HepG2 (cell line): ENCODE data around the gene KLK7. TPM values are rescaled to one million over a fixed set of nuclear protein-coding genes. Genes with fewer than 3 reads are reported as not detected.

Experiments used
- ATAC-seq: fragments of 200-7000 bp; cut with Tn5 transposase; 3 replicates; pipeline ENCODE4 v1.9.1; 2020; ENCODE audit warnings: mild to moderate bottlenecking, moderate library complexity
- BruUV-seq: library from RNA; stranded (reverse); fragments of 400-500 nt; replicated peaks from 2 replicates; lab custom pipeline; 2021; lab: Mats Ljungman, UMichigan
- CTCF ChIA-PET: fragments of 300-600 bp; formaldehyde crosslinking; extraction: SDS; loops from one replicate; lab custom pipeline; 2021; ENCODE audit warnings: low total read pairs, inconsistent platforms, low intra/inter-chr PET ratio; lab: Yijun Ruan, JAX
- POLR2A ChIA-PET: fragments of 350-600 bp; sonication (Branson Sonifier 250); formaldehyde crosslinking; loops from one replicate; lab custom pipeline; 2020; ENCODE audit warnings: antibody characterized with exemption, inconsistent platforms; lab: Yijun Ruan, JAX
- DNase-seq: peaks from one replicate; pipeline ENCODE4 v3.0.0-alpha.2; 2015; ENCODE audit warnings: low spot score
- FAIRE-seq: peaks from 3 replicates; lab custom pipeline; 2011; peaks lifted over from hg19 to GRCh38; lab: Jason Lieb, UNC
- H2AFZ ChIP-seq: one replicate; pipeline ENCODE4 v1.6.1; 2011; ENCODE audit warnings: low read length, inconsistent platforms
- H3K27ac ChIP-seq: fragments of 300-600 bp; 3 replicates; pipeline ENCODE4 v1.8.0; 2011; ENCODE audit warnings: mixed run types, mild to moderate bottlenecking, mixed read lengths, low read length, inconsistent platforms; ENCODE audit not compliant: insufficient read depth; ENCODE audit errors: extremely low read length
- H3K27me3 ChIP-seq, 2 experiments: fragments of 200-600 bp in 1 of 2; 2 replicates in 1 of 2; 3 replicates in 1 of 2; pipeline versions ENCODE4 v1.6.0 to v1.8.0; 2011; ENCODE audit warnings: low read length in 2 of 2, mild to moderate bottlenecking in 2 of 2, moderate library complexity in 2 of 2, inconsistent platforms in 1 of 2; ENCODE audit not compliant: insufficient read depth in 2 of 2, control insufficient read depth in 1 of 2
- H3K36me3 ChIP-seq, 2 experiments: fragments of 200-600 bp in 1 of 2; replicated peaks in 1 of 2; 2 replicates in 1 of 2; 3 replicates in 1 of 2; pipeline versions ENCODE4 v1.5.1 to v1.8.0; 2011; ENCODE audit warnings: low read length in 2 of 2, inconsistent platforms in 1 of 2; ENCODE audit not compliant: insufficient read depth in 2 of 2, control insufficient read depth in 1 of 2
- H3K4me1 ChIP-seq: 2 replicates; pipeline ENCODE4 v1.5.1; 2012; ENCODE audit warnings: low read length, inconsistent platforms; ENCODE audit not compliant: insufficient read depth
- H3K4me2 ChIP-seq: 2 replicates; pipeline ENCODE4 v1.6.0; 2011; ENCODE audit warnings: low read depth, low read length, inconsistent platforms
- H3K4me3 ChIP-seq, 3 experiments: fragments of 200-600 bp in 1 of 3; sonication (generic), shearing (Covaris generic) in 1 of 3; replicated peaks in 1 of 3; 2 replicates each; pipeline ENCODE4 v1.5.1; 2011 to 2016; ENCODE audit warnings: low read length in 3 of 3, inconsistent platforms in 2 of 3, low read depth in 2 of 3, mild to moderate bottlenecking in 2 of 3, control low read depth in 1 of 3, mixed read lengths in 1 of 3; ENCODE audit not compliant: insufficient read depth in 1 of 3
- H3K79me2 ChIP-seq: one replicate; pipeline ENCODE4 v1.6.1; 2011; ENCODE audit warnings: low read length, inconsistent platforms; ENCODE audit not compliant: insufficient read depth
- H3K9ac ChIP-seq: 2 replicates; pipeline ENCODE4 v1.6.0; 2011; ENCODE audit warnings: mild to moderate bottlenecking, low read depth, low read length, inconsistent platforms; ENCODE audit not compliant: insufficient read depth
- H3K9me3 ChIP-seq: 2 replicates; pipeline ENCODE4 v1.5.1; 2012; ENCODE audit warnings: mild to moderate bottlenecking, low read length
- H4K20me1 ChIP-seq: 2 replicates; pipeline ENCODE4 v1.6.0; 2011; ENCODE audit warnings: inconsistent platforms, mild to moderate bottlenecking, low read length, moderate library complexity; ENCODE audit not compliant: insufficient read depth
- ASH2L ChIP-seq: fragments of 300-600, 200-600 bp; sonication (generic); IDR thresholded peaks from 2 replicates; pipeline ENCODE4 v1.7.0; 2017; ENCODE audit warnings: low read depth, mild to moderate bottlenecking, moderate library complexity, mixed read lengths, low read length; ENCODE audit not compliant: insufficient read length
- CC2D1A ChIP-seq: sonication (generic); formaldehyde crosslinking; IDR thresholded peaks from 2 replicates; pipeline ENCODE4 v1.8.1; 2023; ENCODE audit warnings: mild to moderate bottlenecking, missing genetic modification reagents
- CSRNP1 ChIP-seq: sonication (generic); formaldehyde crosslinking; IDR thresholded peaks from 2 replicates; pipeline ENCODE4 v1.8.1; 2023; ENCODE audit warnings: mild to moderate bottlenecking, missing genetic modification reagents
- PLSCR1 ChIP-seq: sonication (generic); formaldehyde crosslinking; IDR thresholded peaks from 2 replicates; pipeline ENCODE4 v1.5.0; 2020; ENCODE audit warnings: missing genetic modification reagents, mild to moderate bottlenecking, borderline replicate concordance
- TRIM22 ChIP-seq: fragments of 450-650 bp; IDR thresholded peaks from 2 replicates; pipeline ENCODE4 v1.6.1; 2017
- ZNF296 ChIP-seq: sonication (generic); formaldehyde crosslinking; conservative IDR thresholded peaks from 2 replicates; pipeline ENCODE4 v1.5.0; 2020; ENCODE audit warnings: mild to moderate bottlenecking, missing genetic modification reagents
- ZNF740 ChIP-seq: sonication (generic); formaldehyde crosslinking; IDR thresholded peaks from 2 replicates; pipeline ENCODE4 v1.4.0; 2020; ENCODE audit warnings: missing genetic modification reagents
- WGBS: methylation state at CpG from one replicate; pipeline ENCODE4 v1.1.6; 2017; ENCODE audit warnings: low lambda C conversion rate; 5-methylcytosine and 5-hydroxymethylcytosine counted together
- in situ Hi-C: cut with HindIII; loops from 2 replicates; pipeline ENCODE4 v1.10.0; 2017; ENCODE audit warnings: low pct_unique_long_range_greater_than_20kb; ENCODE audit not compliant: extremely low pct_ligation_motif_present
- intact Hi-C: fragments of 100-400 bp; cut with micrococcal nuclease; formaldehyde crosslinking; loops from one replicate; pipeline ENCODE4 v1.10.0; 2022; ENCODE audit not compliant: unreplicated experiment
- polyA plus RNA-seq, 8 experiments: library from polyadenylated mRNA; depleted of rRNA in 3 of 8; stranded (reverse) in 7 of 8; unstranded in 1 of 8; fragments of >200 nt; fragmentation: Illumina TruSeq in 4 of 8; extraction: Trizol in 4 of 8; gene quantifications; 2 replicates each; pipeline versions ENCODE4 v1.2.1 to v1.2.3, GENCODE V29; 2011 to 2016; ENCODE audit warnings: low read depth in 4 of 8, missing spikeins in 1 of 8, mixed read lengths in 1 of 8; ENCODE audit not compliant: insufficient read depth in 1 of 8
- total RNA-seq, 5 experiments: library from RNA; depleted of rRNA; stranded (reverse); fragments of >200 nt; fragmentation: Illumina TruSeq; extraction: Trizol; gene quantifications; 2 replicates each; pipeline ENCODE4 v1.2.3, GENCODE V29; 2016; ENCODE audit warnings: low read depth in 1 of 5

Gene KLK7
- total and polyA plus RNA-seq, 2 of the 13 experiments (the other 11 are each of a cell fraction or from before 2014, with no cell fraction given): not detected

- DNase-seq (no peak), FAIRE-seq (no peak), ATAC-seq (no peak)
- intact Hi-C loops: no loop called here
- no TSS peak for BruUV-seq
- ChIA-PET POLR2A (no interaction called here), CTCF (no interaction called here)
- no peak overlapping the region for H3K9ac ChIP-seq
- no peaks in the 10 kb centered on the region for H3K9me3 ChIP-seq
- H2AFZ ChIP-seq: no peak overlapping the region
- no peaks in the 10 kb centered on the region for H3K79me2 ChIP-seq
- no peaks in the 10 kb centered on the region for H3K36me3 ChIP-seq
- WGBS: 28% methylated on average over 13 of the region's 13 CpGs
- no peak overlapping the region for H3K27ac ChIP-seq
- no peaks in the 10 kb centered on the region for H4K20me1 ChIP-seq
- peaks cover 8 to 39% of the 10 kb centered on the region in 2 experiments; a peak in 4 of 5 replicates for H3K27me3 ChIP-seq
- H3K4me3 ChIP-seq: no peak overlapping the region
- in situ Hi-C loops: no loop called here
- TF ChIP-seq ZNF296 (CRISPR knock-in tag) (no peak), ASH2L (no peak), PLSCR1 (CRISPR knock-in tag) (no peak), ZNF740 (CRISPR knock-in tag) (no peak), CC2D1A (CRISPR knock-in tag) (no peak), TRIM22 (no peak), CSRNP1 (no peak)
- TF ChIP-seq, all 625 proteins: peak for 0
- no peaks in the 10 kb centered on the region for H3K4me1 ChIP-seq
- no peak overlapping the region for H3K4me2 ChIP-seq
Observed at GRCh38 chr19:51030631-51031030, 46.9 kb upstream of the KLK7 start.
